IMR-90 (cell line): ENCODE measurements around the gene PLCB3. TPM values are rescaled to one million over a fixed set of nuclear protein-coding genes. Genes with fewer than 3 reads are reported as not detected.

ENCODE experiments used
- ATAC-seq: fragments of 200-7000 bp; cut with Tn5 transposase; 2 replicates; pipeline ENCODE4 v1.9.1; 2020; ENCODE audit warnings: low read depth, mild to moderate bottlenecking, moderate library complexity
- BruUV-seq: library from RNA; stranded (reverse); fragments of 400-500 nt; replicated peaks from 2 replicates; lab custom pipeline; 2021; lab: Mats Ljungman, UMichigan
- CTCF ChIA-PET: fragments of 300-600 bp; formaldehyde crosslinking; extraction: SDS; loops from one replicate; lab custom pipeline; 2021; ENCODE audit warnings: antibody characterized with exemption; lab: Yijun Ruan, JAX
- POLR2A ChIA-PET: fragments of 300-600 bp; sonication (Branson Sonifier 250); formaldehyde crosslinking; loops from one replicate; lab custom pipeline; 2022; ENCODE audit warnings: antibody characterized with exemption; ENCODE audit not compliant: unreplicated experiment; lab: Charles Lee
- DNase-seq: peaks from one replicate; pipeline ENCODE4 v3.0.0; 2013
- H2AFZ ChIP-seq: replicated peaks from 2 replicates; pipeline ENCODE3; 2013; ENCODE audit warnings: low read length, mild to moderate bottlenecking; ENCODE audit not compliant: poor library complexity
- H2AK5ac ChIP-seq: 2 replicates; pipeline ENCODE4 v1.6.1; 2013; ENCODE audit warnings: low read depth, low read length, inconsistent platforms
- H2AK9ac ChIP-seq: replicated peaks from 2 replicates; pipeline ENCODE3; 2013; ENCODE audit warnings: mild to moderate bottlenecking, low read depth, low read length, moderate library complexity; ENCODE audit not compliant: poor library complexity
- H2BK120ac ChIP-seq: 2 replicates; pipeline ENCODE4 v1.6.1; 2013; ENCODE audit warnings: low read depth, low read length, inconsistent platforms
- H2BK15ac ChIP-seq: 3 replicates; pipeline ENCODE4 v1.6.1; 2013; ENCODE audit warnings: low read depth, low read length, inconsistent platforms
- H2BK20ac ChIP-seq: 2 replicates; pipeline ENCODE4 v1.6.1; 2013; ENCODE audit warnings: low read depth, mild to moderate bottlenecking, inconsistent platforms, low read length, moderate library complexity
- H2BK5ac ChIP-seq: 2 replicates; pipeline ENCODE4 v1.6.1; 2013; ENCODE audit warnings: mild to moderate bottlenecking, low read depth, low read length, inconsistent platforms; ENCODE audit not compliant: poor library complexity, severe bottlenecking
- H3K14ac ChIP-seq: replicated peaks from 2 replicates; pipeline ENCODE4 v1.6.1; 2013; ENCODE audit warnings: low read depth, low read length, inconsistent platforms
- H3K18ac ChIP-seq: 2 replicates; pipeline ENCODE4 v1.6.1; 2013; ENCODE audit warnings: low read depth, low read length, control low read depth
- H3K23ac ChIP-seq: 2 replicates; pipeline ENCODE4 v1.6.1; 2013; ENCODE audit warnings: low read depth, low read length, inconsistent platforms
- H3K27ac ChIP-seq: 2 replicates; pipeline ENCODE4 v1.5.1; 2013; ENCODE audit warnings: mild to moderate bottlenecking, control low read depth, low read length; ENCODE audit not compliant: insufficient read depth
- H3K27me3 ChIP-seq: 2 replicates; pipeline ENCODE4 v1.6.1; 2013; ENCODE audit warnings: low read length; ENCODE audit not compliant: control insufficient read depth, insufficient read depth
- H3K36me3 ChIP-seq: 2 replicates; pipeline ENCODE4 v1.6.1; 2013; ENCODE audit warnings: low read length, mixed read lengths; ENCODE audit not compliant: control insufficient read depth, insufficient read depth
- H3K4ac ChIP-seq: 2 replicates; pipeline ENCODE4 v1.6.1; 2013; ENCODE audit warnings: low read depth, low read length, inconsistent platforms
- H3K4me1 ChIP-seq: 2 replicates; pipeline ENCODE4 v1.6.1; 2013; ENCODE audit warnings: low read length, mixed read lengths; ENCODE audit not compliant: control insufficient read depth, insufficient read depth
- H3K4me2 ChIP-seq: 2 replicates; pipeline ENCODE4 v1.6.1; 2013; ENCODE audit warnings: low read depth, mild to moderate bottlenecking, control low read depth, low read length, moderate library complexity
- H3K4me3 ChIP-seq: 2 replicates; pipeline ENCODE4 v1.5.1; 2013; ENCODE audit warnings: low read depth, mild to moderate bottlenecking, control low read depth, low read length, moderate library complexity; ENCODE audit not compliant: insufficient read depth
- H3K56ac ChIP-seq: 2 replicates; pipeline ENCODE4 v1.6.1; 2013; ENCODE audit warnings: low read length, inconsistent platforms; ENCODE audit not compliant: insufficient read depth; ENCODE audit errors: extremely low read depth
- H3K79me1 ChIP-seq, 2 experiments: 2 replicates each; pipeline ENCODE4 v1.6.1; 2013; ENCODE audit warnings: low read length in 2 of 2, inconsistent platforms in 1 of 2, low read depth in 1 of 2
- H3K9ac ChIP-seq: 2 replicates; pipeline ENCODE4 v1.6.1; 2013; ENCODE audit warnings: low read depth, low read length, control low read depth
- H3K9me1 ChIP-seq: 2 replicates; pipeline ENCODE4 v1.6.1; 2013; ENCODE audit warnings: low read length, inconsistent platforms; ENCODE audit not compliant: insufficient read depth
- H3K9me3 ChIP-seq: 2 replicates; pipeline ENCODE4 v1.6.1; 2013; ENCODE audit warnings: low read length; ENCODE audit not compliant: control insufficient read depth, insufficient read depth
- H4K20me1 ChIP-seq: 2 replicates; pipeline ENCODE4 v1.6.1; 2013; ENCODE audit warnings: low read length, inconsistent platforms; ENCODE audit not compliant: insufficient read depth
- H4K5ac ChIP-seq: 2 replicates; pipeline ENCODE4 v1.6.1; 2013; ENCODE audit warnings: mild to moderate bottlenecking, low read depth, low read length, control low read depth
- H4K8ac ChIP-seq, 2 experiments: 2 replicates each; pipeline ENCODE4 v1.6.1; 2013; ENCODE audit warnings: low read depth in 2 of 2, low read length in 2 of 2, control low read depth in 1 of 2, inconsistent platforms in 1 of 2
- H4K91ac ChIP-seq: 2 replicates; pipeline ENCODE4 v1.6.1; 2013; ENCODE audit warnings: low read depth, low read length, inconsistent platforms; ENCODE audit not compliant: insufficient read depth
- BHLHE40 ChIP-seq: fragments of 150-350 bp; IDR thresholded peaks from 2 replicates; pipeline ENCODE4 v1.6.1; 2016; ENCODE audit warnings: mild to moderate bottlenecking, low read depth, low read length
- CEBPB ChIP-seq: IDR thresholded peaks from 2 replicates; pipeline ENCODE4 v1.6.1; 2012; ENCODE audit warnings: low read depth, low read length, improper control_type of control experiment
- CHD1 ChIP-seq: IDR thresholded peaks from 2 replicates; pipeline ENCODE4 v1.6.1; 2012; ENCODE audit warnings: low read depth, low read length, improper control_type of control experiment
- CTCF ChIP-seq: conservative IDR thresholded peaks from 2 replicates; pipeline ENCODE4 v1.5.1; 2012; ENCODE audit warnings: mild to moderate bottlenecking, low read depth, low read length, improper control_type of control experiment
- ELK1 ChIP-seq: fragments of 150-350 bp; IDR thresholded peaks from 2 replicates; pipeline ENCODE4 v1.6.1; 2016; ENCODE audit warnings: low read depth, mild to moderate bottlenecking, low read length, moderate library complexity, borderline replicate concordance
- FOS ChIP-seq: fragments of 150-350 bp; IDR thresholded peaks from 2 replicates; pipeline ENCODE4 v1.6.1; 2016; ENCODE audit warnings: low read depth, low read length
- MAFK ChIP-seq: IDR thresholded peaks from 2 replicates; pipeline ENCODE4 v1.6.1; 2012; ENCODE audit warnings: low read depth, low read length, improper control_type of control experiment
- MAZ ChIP-seq: IDR thresholded peaks from 2 replicates; pipeline ENCODE4 v1.6.1; 2012; ENCODE audit warnings: low read depth, mild to moderate bottlenecking, low read length, improper control_type of control experiment, moderate library complexity, borderline replicate concordance
- MXI1 ChIP-seq: IDR thresholded peaks from 2 replicates; pipeline ENCODE4 v1.6.1; 2012; ENCODE audit warnings: low read depth, mild to moderate bottlenecking, low read length, moderate library complexity, borderline replicate concordance
- NFE2L2 ChIP-seq: fragments of 150-350 bp; IDR thresholded peaks from 2 replicates; pipeline ENCODE4 v1.6.1; 2016; ENCODE audit warnings: low read depth, mild to moderate bottlenecking, low read length
- POLR2A ChIP-seq: IDR thresholded peaks from 2 replicates; pipeline ENCODE4 v1.6.1; 2012; ENCODE audit warnings: mild to moderate bottlenecking, low read depth, low read length
- RAD21 ChIP-seq: IDR thresholded peaks from 2 replicates; pipeline ENCODE4 v1.6.1; 2012; ENCODE audit warnings: low read length, improper control_type of control experiment
- RCOR1 ChIP-seq: IDR thresholded peaks from 2 replicates; pipeline ENCODE4 v1.6.1; 2012; ENCODE audit warnings: mild to moderate bottlenecking, low read length, improper control_type of control experiment; ENCODE audit not compliant: insufficient replicate concordance
- RFX5 ChIP-seq: IDR thresholded peaks from 2 replicates; pipeline ENCODE4 v1.8.0; 2012; ENCODE audit warnings: low read depth, mild to moderate bottlenecking, low read length, moderate library complexity
- SMC3 ChIP-seq: fragments of 150-350 bp; IDR thresholded peaks from 2 replicates; pipeline ENCODE4 v1.6.1; 2016; ENCODE audit warnings: low read depth, mild to moderate bottlenecking, antibody characterized with exemption, low read length, moderate library complexity
- USF2 ChIP-seq: fragments of 150-350 bp; IDR thresholded peaks from 2 replicates; pipeline ENCODE4 v1.6.1; 2017; ENCODE audit warnings: mild to moderate bottlenecking, antibody characterized with exemption, low read length, low read depth
- WGBS, 2 experiments: methylation state at CpG; one replicate each; pipeline versions ENCODE4 v1.1.5 to v1.1.7; 2013; ENCODE audit warnings: missing lambda C conversion rate in 2 of 2; ENCODE audit not compliant: insufficient read length in 1 of 2; ENCODE audit errors: extremely low coverage in 2 of 2; 5-methylcytosine and 5-hydroxymethylcytosine counted together
- dilution Hi-C: fragments of 300-500 bp; cut with HindIII; formaldehyde crosslinking; loops from one replicate; pipeline ENCODE4 v1.14.3; 2018; ENCODE audit warnings: low sequenced_read_pairs; ENCODE audit not compliant: unreplicated experiment
- in situ Hi-C: fragments of 300-500 bp; cut with MboI; formaldehyde crosslinking; loops from 3 replicates; pipeline ENCODE4 v1.14.3; 2019; ENCODE audit warnings: low sequenced_read_pairs, inconsistent platforms, mixed read lengths
- intact Hi-C: fragments of 100-400 bp; cut with micrococcal nuclease; formaldehyde crosslinking; loops from 2 replicates; pipeline ENCODE4 v1.10.0; 2022
- polyA plus RNA-seq, 3 experiments: library from polyadenylated mRNA; depleted of rRNA; stranded (reverse); fragments of >200 nt; gene quantifications; 2 replicates each; pipeline ENCODE4 v1.2.3, GENCODE V29; 2012; ENCODE audit warnings: low replicate concordance in 1 of 3
- total RNA-seq: library from RNA; depleted of rRNA; stranded (reverse); fragments of >200 nt; gene quantifications from 2 replicates; pipeline ENCODE4 v1.2.3, GENCODE V29; 2012

Gene PLCB3
- total and polyA plus RNA-seq, 2 of the 4 experiments (the other 2 are of a cell fraction): 23.9 to 24.9 TPM

- no peak overlapping the region for H3K4me3 ChIP-seq
- ChIA-PET POLR2A (no interaction called here), CTCF (no interaction called here)
Measured at GRCh38 chr11:64314805-64315561, 63.7 kb downstream of the PLCB3 start.

More at GRCh38 chr11:64314805-64315561, 63.7 kb downstream of the PLCB3 start:
- Histone ChIP-seq H4K8ac (no peak overlapping the region), H3K27ac (no peak overlapping the region), H3K9ac (no peak overlapping the region), H2AK9ac (no peak overlapping the region), H2AK5ac (no peak overlapping the region), H3K4me1 (peaks cover 6% of the 10 kb centered on the region), H4K91ac (no peak overlapping the region), H3K18ac (no peak overlapping the region), H2BK20ac (no peak overlapping the region), H3K23ac (no peak overlapping the region), H4K5ac (no peak overlapping the region), H3K9me3 (no peaks in the 10 kb centered on the region), H2BK5ac (no peak overlapping the region), H2AFZ (no peak overlapping the region), H2BK15ac (no peak overlapping the region), H3K56ac (no peak overlapping the region), H4K20me1 (no peaks in the 10 kb centered on the region), H3K4me2 (no peak overlapping the region), H2BK120ac (no peak overlapping the region), H3K27me3 (no peaks in the 10 kb centered on the region), H3K14ac (no peak overlapping the region), H3K4ac (no peak overlapping the region), H3K79me1 (peaks cover 12 to 39% of the 10 kb centered on the region in 2 experiments), H3K36me3 (peaks cover 15% of the 10 kb centered on the region; the same call in 1 of the 2 replicates), H3K9me1 (peaks cover 11% of the 10 kb centered on the region)
- DNase-seq: no peak
- no TSS peak for BruUV-seq
- in situ Hi-C loops: no loop called here
- ATAC-seq: no peak
- TF ChIP-seq USF2 (no peak), RAD21 (no peak), RCOR1 (no peak), CTCF (no peak), BHLHE40 (no peak), MAFK (no peak), CEBPB (no peak), POLR2A (no peak), CHD1 (no peak), FOS (no peak), NFE2L2 (no peak), MXI1 (no peak), ELK1 (no peak), MAZ (no peak), SMC3 (no peak), RFX5 (no peak)
- intact Hi-C loops: no loop called here
- WGBS, 2 experiments: 95% methylated on average over 13 of the region's 24 CpGs; no CpG with 5 or more reads in 1 of the 2 experiments
- dilution Hi-C loops: no loop called here
